Hepatocyte (in vitro differentiated cells): ENCODE measurements around the gene STT3A. TPM values are rescaled to one million over a fixed set of nuclear protein-coding genes. Genes with fewer than 3 reads are reported as not detected.

Experiments used
- DNase-seq: peaks from one replicate; pipeline ENCODE4 v3.0.0-alpha.2; 2016; ENCODE audit warnings: low spot score
- H2AFZ ChIP-seq: fragments of 200-600 bp; sonication (generic); 2 replicates; pipeline ENCODE4 v1.6.0; 2016; ENCODE audit warnings: antibody characterized with exemption, mild to moderate bottlenecking
- H3K27ac ChIP-seq: fragments of 200-600 bp; sonication (generic); 2 replicates; pipeline ENCODE4 v1.5.1; 2016; ENCODE audit warnings: mild to moderate bottlenecking
- H3K27me3 ChIP-seq: fragments of 200-600 bp; sonication (generic); 2 replicates; pipeline ENCODE4 v1.6.1; 2016
- H3K36me3 ChIP-seq: fragments of 200-600 bp; sonication (generic); replicated peaks from 2 replicates; pipeline ENCODE4 v1.5.1; 2016; ENCODE audit warnings: low read depth; ENCODE audit not compliant: insufficient read depth
- H3K4me1 ChIP-seq: fragments of 200-600 bp; sonication (generic); 2 replicates; pipeline ENCODE4 v1.5.1; 2016; ENCODE audit warnings: mild to moderate bottlenecking, moderate library complexity; ENCODE audit not compliant: insufficient read depth
- H3K4me2 ChIP-seq: fragments of 200-600 bp; sonication (generic); 2 replicates; pipeline ENCODE4 v1.6.0; 2016
- H3K4me3 ChIP-seq: fragments of 200-600 bp; sonication (generic); 2 replicates; pipeline ENCODE4 v1.5.1; 2016; ENCODE audit warnings: mild to moderate bottlenecking
- H3K79me2 ChIP-seq: fragments of 200-600 bp; sonication (generic); 2 replicates; pipeline ENCODE4 v1.6.0; 2017; ENCODE audit warnings: mild to moderate bottlenecking
- H3K9me2 ChIP-seq: fragments of 200-600 bp; sonication (generic); replicated peaks from 2 replicates; pipeline ENCODE4 v1.6.0; 2017; ENCODE audit warnings: mild to moderate bottlenecking; ENCODE audit not compliant: insufficient read depth
- H3K9me3 ChIP-seq: fragments of 200-600 bp; sonication (generic); 2 replicates; pipeline ENCODE4 v1.5.1; 2016; ENCODE audit warnings: low read depth, mild to moderate bottlenecking
- H4K20me1 ChIP-seq: fragments of 200-600 bp; sonication (generic); 2 replicates; pipeline ENCODE4 v1.6.0; 2016; ENCODE audit warnings: mild to moderate bottlenecking; ENCODE audit not compliant: insufficient read depth, poor library complexity, severe bottlenecking
- CTCF ChIP-seq: fragments of 200-600 bp; sonication (generic); IDR thresholded peaks from 2 replicates; pipeline ENCODE4 v1.5.1; 2016; ENCODE audit warnings: antibody characterized with exemption, mild to moderate bottlenecking; ENCODE audit not compliant: poor library complexity
- EZH2 ChIP-seq: fragments of 200-600 bp; sonication (generic); IDR thresholded peaks from 2 replicates; pipeline ENCODE4 v1.6.1; 2016; ENCODE audit warnings: antibody characterized with exemption, mild to moderate bottlenecking, borderline replicate concordance
- EZH2phosphoT487 ChIP-seq: fragments of 200-600 bp; sonication (generic); IDR thresholded peaks from one replicate; pipeline ENCODE4 v1.6.1; 2018; ENCODE audit warnings: antibody characterized with exemption, mild to moderate bottlenecking, low read depth, moderate library complexity; ENCODE audit not compliant: unreplicated experiment, severe bottlenecking
- WGBS: methylation state at CpG from one replicate; pipeline ENCODE4 v1.1.6; 2016; ENCODE audit warnings: low lambda C conversion rate; ENCODE audit errors: missing lambda C conversion rate; 5-methylcytosine and 5-hydroxymethylcytosine counted together
- polyA plus RNA-seq: library from polyadenylated mRNA; unstranded; fragments of >200 nt; fragmentation: Nextera tagmentation; extraction: Ambion mirVana; gene quantifications from 2 replicates; pipeline ENCODE4 v1.2.1, GENCODE V29; 2016
- total RNA-seq: library from RNA; depleted of rRNA; stranded (reverse); fragments of >200 nt; gene quantifications from 2 replicates; pipeline ENCODE4 v1.2.3, GENCODE V29; 2014

Gene STT3A
- total and polyA plus RNA-seq, 2 experiments from 2014 or later = 192 to 198 TPM

- no peak for TF ChIP-seq CTCF
- TF ChIP-seq EZH2 = no peak
- TF ChIP-seq EZH2phosphoT487 = no peak
- Histone ChIP-seq H3K79me2 (no peaks in the 10 kb centered on the region), H3K9me2 (no peaks in the 10 kb centered on the region), H2AFZ (no peak overlapping the region), H3K4me3 (no peak overlapping the region), H4K20me1 (no peaks in the 10 kb centered on the region), H3K4me1 (no peaks in the 10 kb centered on the region), H3K27me3 (no peaks in the 10 kb centered on the region), H3K4me2 (no peak overlapping the region), H3K9me3 (no peaks in the 10 kb centered on the region), H3K27ac (no peak overlapping the region), H3K36me3 (no peaks in the 10 kb centered on the region)
- DNase-seq = no peak
- WGBS = 96% methylated on average over 11 of the region's 11 CpGs
Measured at GRCh38 chr11:125583496-125583895, 9.2 kb upstream of the STT3A start.

- Histone ChIP-seq H3K27me3 (no peaks in the 10 kb centered on the region), H3K4me1 (no peaks in the 10 kb centered on the region), H3K79me2 (no peaks in the 10 kb centered on the region), H2AFZ (no peak overlapping the region), H3K4me3 (no peak overlapping the region), H3K4me2 (no peak overlapping the region), H3K27ac (no peak overlapping the region), H3K36me3 (no peaks in the 10 kb centered on the region), H4K20me1 (no peaks in the 10 kb centered on the region), H3K9me2 (no peaks in the 10 kb centered on the region), H3K9me3 (no peaks in the 10 kb centered on the region)
- no peak for TF ChIP-seq EZH2phosphoT487
- no peak for TF ChIP-seq EZH2
- TF ChIP-seq CTCF = no peak
- 100% methylated on average over 1 of the region's 1 CpG for WGBS
- no peak for DNase-seq
Measured at GRCh38 chr11:125585487-125585886, 7.2 kb upstream of the STT3A start.

GRCh38 chr11:125586623-125587022 lies 6.0 kb upstream of the STT3A start:
- no peak for TF ChIP-seq EZH2phosphoT487
- TF ChIP-seq CTCF = no peak
- TF ChIP-seq EZH2 = no peak

GRCh38 chr11:125587480-125587879 lies 5.2 kb upstream of the STT3A start:
- DNase-seq = no peak
- peaks cover 6% of the 10 kb centered on the region for H3K4me1 ChIP-seq
- H3K27ac ChIP-seq = no peak overlapping the region
- no peak overlapping the region for H3K4me3 ChIP-seq
- H3K4me2 ChIP-seq = no peak overlapping the region
- peaks cover 9% of the 10 kb centered on the region for H3K79me2 ChIP-seq
- WGBS = 92% methylated on average over 1 of the region's 1 CpG
- no peaks in the 10 kb centered on the region for H3K27me3 ChIP-seq
- H3K36me3 ChIP-seq = no peaks in the 10 kb centered on the region
- H3K9me3 ChIP-seq = no peaks in the 10 kb centered on the region
- TF ChIP-seq EZH2 (no peak), EZH2phosphoT487 (no peak), CTCF (no peak)
- no peak overlapping the region for H2AFZ ChIP-seq
- no peaks in the 10 kb centered on the region for H4K20me1 ChIP-seq
- no peaks in the 10 kb centered on the region for H3K9me2 ChIP-seq

More at GRCh38 chr11:125586623-125587022, 6.0 kb upstream of the STT3A start:
- WGBS = 88% methylated on average over 3 of the region's 3 CpGs
- no peak overlapping the region for H3K4me3 ChIP-seq
- H3K79me2 ChIP-seq = peaks cover 9% of the 10 kb centered on the region
- no peaks in the 10 kb centered on the region for H3K36me3 ChIP-seq
- no peaks in the 10 kb centered on the region for H3K27me3 ChIP-seq
- no peak overlapping the region for H3K27ac ChIP-seq
- DNase-seq = no peak
- no peaks in the 10 kb centered on the region for H3K9me2 ChIP-seq
- peaks cover 6% of the 10 kb centered on the region for H3K4me1 ChIP-seq
- H2AFZ ChIP-seq = no peak overlapping the region
- H3K9me3 ChIP-seq = no peaks in the 10 kb centered on the region
- H3K4me2 ChIP-seq = no peak overlapping the region
- H4K20me1 ChIP-seq = no peaks in the 10 kb centered on the region
